Measurements from ENCODE around the gene PEX3. TPM values are rescaled to one million over a fixed set of nuclear protein-coding genes. Genes with fewer than 3 reads are reported as not detected.

The PEX3 gene
- total RNA-seq, 5 donors from 2014 or later (not counting 1 experiment from before 2014, with no cell fraction given), result 12.2 to 19.9 (median 16.9) TPM

- Histone ChIP-seq H3K36me3 (ENCODE audit: control insufficient read depth in 2 of 2, extremely low read depth in 1 of 2, insufficient read depth in 1 of 2, low read length in 1 of 2) (no peaks in the 10 kb centered on the region), H3K9me3 (no peaks in the 10 kb centered on the region), H3K4me3 (ENCODE audit: control insufficient read depth in 1 of 2, extremely low read depth in 1 of 2, low read length in 1 of 2) (no peak overlapping the region), H3K27me3 (replicated peaks in 1 of 2; ENCODE audit: control insufficient read depth in 2 of 2, extremely low read depth in 1 of 2, insufficient read depth in 2 of 2, low read length in 1 of 2) (no peaks in the 10 kb centered on the region), H3K27ac (ENCODE audit: low read length) (no peak overlapping the region), H3K4me1 (ENCODE audit: control insufficient read depth in 1 of 2, extremely low read depth in 1 of 2, insufficient read depth in 2 of 2, low read length in 2 of 2) (peaks cover 10 to 22% of the 10 kb centered on the region in 2 experiments)
- peaks cover 15 to 32% (median 19%) of the 10 kb centered on the region in 3 donors for H3K4me1 Mint-ChIP-seq
- H3K4me3 Mint-ChIP-seq, result no peak overlapping the region
- no peaks in the 10 kb centered on the region for H3K27me3 Mint-ChIP-seq
- no peak for DNase-seq
- 10% methylated on average over 4 of the region's 5 CpGs for WGBS (ENCODE audit: insufficient coverage)
- POLR2A ChIA-PET, result no interaction called here
- no peaks in the 10 kb centered on the region for H3K9me3 Mint-ChIP-seq
- no peaks in the 10 kb centered on the region for H3K36me3 Mint-ChIP-seq
- no peak overlapping the region for H3K27ac Mint-ChIP-seq
- ATAC-seq (replicated peaks in 1 of 4), result no peak
- CTCF ChIA-PET, result no interaction called here
These were observed 81.3 kb downstream of the PEX3 start for GRCh38 chr6:143531720-143532499.

- H3K27ac Mint-ChIP-seq, result no peak overlapping the region
- peaks cover 25 to 44% (median 30%) of the 10 kb centered on the region in 3 donors for H3K4me1 Mint-ChIP-seq
- ChIA-PET POLR2A (interaction anchor here in 1 of 2 donors (0.6 to 1.1 kb wide), 2 partner anchors 10 to 144 kb away, joined by 3 read pairs; no protein-coding TSS in a partner anchor), CTCF (interaction anchor here in 1 of 2 donors (0.7 to 1.2 kb wide), 4 partner anchors 10 to 40 kb away, joined by 3 to 4 read pairs (median 3); no protein-coding TSS in a partner anchor)
- no peaks in the 10 kb centered on the region for H3K9me3 Mint-ChIP-seq
- no peak overlapping the region for H3K27ac ChIP-seq (ENCODE audit: low read length)
- no peaks in the 10 kb centered on the region for H3K27me3 ChIP-seq (replicated peaks in 1 of 2; ENCODE audit: control insufficient read depth in 2 of 2, extremely low read depth in 1 of 2, insufficient read depth in 2 of 2, low read length in 1 of 2)
- peak overlapping the region; percentile 71 to 85 (median 81) for H3K4me3 Mint-ChIP-seq
- H3K27me3 Mint-ChIP-seq, result no peaks in the 10 kb centered on the region
- H3K36me3 Mint-ChIP-seq, result no peaks in the 10 kb centered on the region
- WGBS (ENCODE audit: insufficient coverage), result 100% methylated on average over 1 of the region's 5 CpGs
- ATAC-seq (replicated peaks in 1 of 4) (no peak), DNase-seq (no peak)
- no peaks in the 10 kb centered on the region for H3K36me3 ChIP-seq (ENCODE audit: control insufficient read depth in 2 of 2, extremely low read depth in 1 of 2, insufficient read depth in 1 of 2, low read length in 1 of 2)
- H3K9me3 ChIP-seq, result no peaks in the 10 kb centered on the region
- H3K4me1 ChIP-seq (ENCODE audit: control insufficient read depth in 1 of 2, extremely low read depth in 1 of 2, insufficient read depth in 2 of 2, low read length in 2 of 2), result peaks cover 4 to 34% of the 10 kb centered on the region in 2 experiments
- no peak overlapping the region for H3K4me3 ChIP-seq (ENCODE audit: control insufficient read depth in 1 of 2, extremely low read depth in 1 of 2, low read length in 1 of 2)
These were observed 84.6 kb downstream of the PEX3 start for GRCh38 chr6:143535189-143535614.

- no peaks in the 10 kb centered on the region for H3K9me3 ChIP-seq
- no peaks in the 10 kb centered on the region for H3K27me3 ChIP-seq (replicated peaks in 1 of 2; ENCODE audit: control insufficient read depth in 2 of 2, extremely low read depth in 1 of 2, insufficient read depth in 2 of 2, low read length in 1 of 2)
- CTCF ChIA-PET, result interaction anchor here (0.7 to 3.7 kb wide), 5 partner anchors 10 to 307 kb away, joined by 3 to 12 read pairs (median 4); partner anchors contain the start of genes FUCA2 (in 1 of the 2) and LTV1 (in 1 of the 2)
- H3K4me3 ChIP-seq (ENCODE audit: control insufficient read depth in 1 of 2, extremely low read depth in 1 of 2, low read length in 1 of 2), result peak overlapping the region; percentile 53 to 55
- H3K36me3 ChIP-seq (ENCODE audit: control insufficient read depth in 2 of 2, extremely low read depth in 1 of 2, insufficient read depth in 1 of 2, low read length in 1 of 2), result no peaks in the 10 kb centered on the region
- peak overlapping the region; percentile 86 to 94 for H3K27ac Mint-ChIP-seq
- peak in 23 of 35 experiments; percentile 12 to 63 (median 32) for DNase-seq
- peak overlapping the region; percentile 52 for H3K27ac ChIP-seq (ENCODE audit: low read length)
- WGBS (ENCODE audit: insufficient coverage), result 2% methylated on average over 25 of the region's 27 CpGs
- peaks cover 34 to 53% (median 40%) of the 10 kb centered on the region in 3 donors for H3K4me1 Mint-ChIP-seq
- H3K9me3 Mint-ChIP-seq, result no peaks in the 10 kb centered on the region
- peak; percentile 65 to 77 (median 73) for ATAC-seq (replicated peaks in 1 of 4)
- H3K4me3 Mint-ChIP-seq, result peak overlapping the region; percentile 71 to 85 (median 81)
- H3K36me3 Mint-ChIP-seq, result no peaks in the 10 kb centered on the region
- H3K4me1 ChIP-seq (ENCODE audit: control insufficient read depth in 1 of 2, extremely low read depth in 1 of 2, insufficient read depth in 2 of 2, low read length in 2 of 2), result peaks cover 4 to 45% of the 10 kb centered on the region in 2 experiments
- POLR2A ChIA-PET, result interaction anchor here in 1 of 2 donors (1.1 kb wide), 2 partner anchors 8 to 15 kb away, joined by 3 read pairs; no protein-coding TSS in a partner anchor
- H3K27me3 Mint-ChIP-seq, result no peaks in the 10 kb centered on the region
These were observed 85.9 kb downstream of the PEX3 start for GRCh38 chr6:143536461-143536865.

- Histone ChIP-seq H3K4me1 (ENCODE audit: control insufficient read depth in 1 of 2, extremely low read depth in 1 of 2, insufficient read depth in 2 of 2, low read length in 2 of 2) (peaks cover 0 to 51% of the 10 kb centered on the region in 2 experiments), H3K27me3 (replicated peaks in 1 of 2; ENCODE audit: control insufficient read depth in 2 of 2, extremely low read depth in 1 of 2, insufficient read depth in 2 of 2, low read length in 1 of 2) (no peaks in the 10 kb centered on the region), H3K36me3 (ENCODE audit: control insufficient read depth in 2 of 2, extremely low read depth in 1 of 2, insufficient read depth in 1 of 2, low read length in 1 of 2) (no peaks in the 10 kb centered on the region), H3K9me3 (no peaks in the 10 kb centered on the region), H3K27ac (ENCODE audit: low read length) (peak overlapping the region; percentile 79), H3K4me3 (ENCODE audit: control insufficient read depth in 1 of 2, extremely low read depth in 1 of 2, low read length in 1 of 2) (peak overlapping the region; percentile 73 to 83)
- Mint-ChIP-seq H3K9me3 (no peaks in the 10 kb centered on the region), H3K27me3 (no peaks in the 10 kb centered on the region), H3K36me3 (no peaks in the 10 kb centered on the region), H3K4me3 (peak overlapping the region; percentile 81 to 89 (median 84)), H3K27ac (peak overlapping the region; percentile 86 to 92), H3K4me1 (peaks cover 40 to 59% (median 45%) of the 10 kb centered on the region in 3 donors)
- peak in 34 of 35 experiments; percentile 28 to 76 (median 48) for DNase-seq
- ChIA-PET POLR2A (no interaction called here), CTCF (interaction anchor here in 1 of 2 donors (1.0 to 3.7 kb wide), 5 partner anchors 8 to 38 kb away, joined by 4 to 12 read pairs (median 10); partner anchors contain the start of gene FUCA2)
- ATAC-seq (replicated peaks in 1 of 4), result peak; percentile 69 to 82 (median 73)
- under 1% methylated on average over 74 of the region's 103 CpGs for WGBS (ENCODE audit: insufficient coverage)
These were observed 86.5 kb downstream of the PEX3 start for GRCh38 chr6:143536866-143537691.

GRCh38 chr6:143538374-143538773 lies 87.8 kb downstream of the PEX3 start:
- no peaks in the 10 kb centered on the region for H3K9me3 Mint-ChIP-seq
- H3K27me3 Mint-ChIP-seq, result no peaks in the 10 kb centered on the region
- peak in 1 of 35 experiments; percentile 38 for DNase-seq
- peak overlapping the region; percentile 79 for H3K27ac ChIP-seq (ENCODE audit: low read length)
- no peaks in the 10 kb centered on the region for H3K9me3 ChIP-seq
- ATAC-seq (replicated peaks in 1 of 4), result no peak
- H3K4me3 Mint-ChIP-seq, result peak overlapping the region; percentile 79 to 89 (median 84)
- CTCF ChIA-PET, result interaction anchor here (0.9 to 3.7 kb wide), 15 partner anchors 9 to 305 kb away, joined by 3 to 12 read pairs (median 4); partner anchors contain the start of genes FUCA2 (in 1 of the 2) and LTV1 (in 1 of the 2)
- peak overlapping the region in 1 of 2 donors; percentile 73 for H3K4me3 ChIP-seq (ENCODE audit: control insufficient read depth in 1 of 2, extremely low read depth in 1 of 2, low read length in 1 of 2)
- no peaks in the 10 kb centered on the region for H3K36me3 ChIP-seq (ENCODE audit: control insufficient read depth in 2 of 2, extremely low read depth in 1 of 2, insufficient read depth in 1 of 2, low read length in 1 of 2)
- peaks cover 0 to 62% of the 10 kb centered on the region in 2 experiments for H3K4me1 ChIP-seq (ENCODE audit: control insufficient read depth in 1 of 2, extremely low read depth in 1 of 2, insufficient read depth in 2 of 2, low read length in 2 of 2)
- WGBS (ENCODE audit: insufficient coverage), result 29% methylated on average over 1 of the region's 7 CpGs
- peak overlapping the region; percentile 83 to 92 for H3K27ac Mint-ChIP-seq
- no peaks in the 10 kb centered on the region for H3K27me3 ChIP-seq (replicated peaks in 1 of 2; ENCODE audit: control insufficient read depth in 2 of 2, extremely low read depth in 1 of 2, insufficient read depth in 2 of 2, low read length in 1 of 2)
- H3K4me1 Mint-ChIP-seq, result peaks cover 52 to 72% (median 58%) of the 10 kb centered on the region in 3 donors
- H3K36me3 Mint-ChIP-seq, result no peaks in the 10 kb centered on the region
- POLR2A ChIA-PET, result no interaction called here

Measured in T-cell (primary cell).